GM12878 (cell line): ENCODE measurements around the gene HAUS1.

Source experiments
- CTCF ChIP-seq, 3 experiments: IDR thresholded peaks in 2 of 3; conservative IDR thresholded peaks in 1 of 3; 2 replicates each; pipeline ENCODE4 v1.5.1; 2011; ENCODE audit warnings: low read depth in 3 of 3, low read length in 3 of 3, mild to moderate bottlenecking in 3 of 3, control low read depth in 2 of 3, moderate library complexity in 2 of 3, inconsistent platforms in 1 of 3, mixed read lengths in 1 of 3; ENCODE audit not compliant: control insufficient read depth in 2 of 3, insufficient read depth in 1 of 3; ENCODE audit errors: extremely low read depth in 1 of 3
- ETV6 ChIP-seq, 2 experiments: fragments of 450-650 bp in 1 of 2; IDR thresholded peaks in 1 of 2; conservative IDR thresholded peaks in 1 of 2; 2 replicates each; pipeline ENCODE4 v1.6.1; 2014; ENCODE audit warnings: antibody characterized with exemption in 1 of 2, borderline replicate concordance in 1 of 2, low read depth in 1 of 2, mild to moderate bottlenecking in 1 of 2, moderate library complexity in 1 of 2

- TF ChIP-seq CTCF (IDR thresholded peaks at IDR 0.05 in 2 of 3, conservative IDR thresholded peaks at IDR 0.05 in 1 of 3; ENCODE audit: control insufficient read depth in 2 of 3, extremely low read depth in 1 of 3, insufficient read depth in 1 of 3, low read depth in 3 of 3, low read length in 3 of 3): no peak
- peak in 1 of 2 experiments; percentile 32; a peak in 1 of 4 replicates for TF ChIP-seq ETV6 (conservative IDR thresholded peaks at IDR 0.05 in 1 of 2, IDR thresholded peaks at IDR 0.05 in 1 of 2; ENCODE audit: borderline replicate concordance in 1 of 2, low read depth in 1 of 2)
Observed at GRCh38 chr18:46054956-46055837, 49.0 kb upstream of the HAUS1 start.
